Activated T-helper 17 cell treated with anti-CD3 and anti-CD28 coated beads, Interleukin-2, amount 50 U/mL, for 72 hours (primary cell): ENCODE data around the gene ATCAY. TPM values are rescaled to one million over a fixed set of nuclear protein-coding genes. Genes with fewer than 3 reads are reported as not detected.

ENCODE experiments used
- ATAC-seq: fragments of 150-1000 bp; cut with Tn5 transposase; replicated peaks from 2 replicates; pipeline ENCODE4 v1.10.0; 2021; ENCODE audit warnings: mild to moderate bottlenecking, moderate library complexity
- H3K27ac Mint-ChIP-seq: one replicate; pipeline ENCODE4 v1.8.0; 2022; ENCODE audit warnings: mixed read lengths
- H3K27me3 Mint-ChIP-seq: one replicate; pipeline ENCODE4 v1.8.0; 2022; ENCODE audit warnings: mixed read lengths
- H3K36me3 Mint-ChIP-seq: one replicate; pipeline ENCODE4 v1.8.0; 2022; ENCODE audit warnings: low read depth, mild to moderate bottlenecking, mixed read lengths
- H3K4me1 Mint-ChIP-seq: one replicate; pipeline ENCODE4 v1.8.0; 2022; ENCODE audit warnings: mixed read lengths
- H3K4me3 Mint-ChIP-seq: one replicate; pipeline ENCODE4 v1.8.0; 2022; ENCODE audit warnings: mild to moderate bottlenecking, mixed read lengths
- H3K9me3 Mint-ChIP-seq: one replicate; pipeline ENCODE4 v1.8.0; 2022; ENCODE audit warnings: mixed read lengths
- total RNA-seq, 2 donors: library from RNA; stranded (reverse); gene quantifications; one replicate each; pipeline ENCODE4 v1.2.3, GENCODE V29; 2022

ATCAY gene
- total RNA-seq, 2 donors from 2014 or later: not detected

DNA sequence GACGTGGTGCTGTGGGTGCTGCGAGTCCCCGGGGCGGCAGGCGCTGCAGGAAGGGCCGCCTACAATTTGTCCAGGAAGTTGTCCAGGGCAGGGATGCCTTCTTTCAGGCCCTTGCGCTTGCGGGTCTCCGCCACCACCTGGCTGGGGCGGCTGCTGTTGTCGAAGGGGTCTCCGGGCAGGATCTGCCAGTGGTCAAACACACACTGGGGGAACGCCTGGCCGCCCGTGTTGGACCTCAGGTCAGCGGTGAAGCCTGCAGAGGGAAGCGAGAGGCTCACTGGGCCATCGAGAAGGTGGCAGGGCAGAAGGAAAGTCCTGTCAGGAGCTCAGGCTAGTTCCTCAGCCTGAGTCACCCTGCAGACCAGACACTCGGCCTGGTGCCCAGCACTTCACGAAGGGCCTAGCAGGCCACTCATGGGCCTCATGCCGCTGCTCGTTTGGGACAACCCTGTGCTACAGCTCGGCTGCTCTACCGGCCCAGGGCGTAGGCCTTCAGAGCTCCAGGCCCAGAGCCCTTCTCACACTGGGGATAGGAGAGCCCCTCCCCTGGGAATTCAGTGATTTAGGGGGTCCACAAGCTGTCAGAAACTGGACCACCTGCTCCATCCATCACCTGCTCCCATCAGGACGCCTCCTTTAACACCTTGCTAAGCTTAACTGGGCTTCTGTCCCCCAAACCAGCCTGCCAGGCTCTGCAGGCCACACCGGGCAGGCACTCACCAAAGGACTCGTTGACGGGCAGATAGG is 96.2 kb downstream of the ATCAY start:
- Mint-ChIP-seq H3K4me3 (no peak overlapping the region), H3K9me3 (no peaks in the 10 kb centered on the region), H3K4me1 (peaks cover 5% of the 10 kb centered on the region), H3K36me3 (peaks cover 69% of the 10 kb centered on the region), H3K27me3 (no peaks in the 10 kb centered on the region), H3K27ac (no peak overlapping the region)
- ATAC-seq: peak; percentile 11

Other genes starting within 250 kb of the ATCAY start
- 10 to 100 TPM; 16.1 to 26.2 TPM for gene PIP5K1C, start 180.2 kb upstream of the ATCAY start, total RNA-seq
- 1 to 10 TPM; 1.5 to 8.6 TPM for gene TJP3, start 172.3 kb upstream of the ATCAY start, total RNA-seq
- 10 to 100 TPM; 49.3 to 75.0 TPM for gene APBA3, start 119.0 kb upstream of the ATCAY start, total RNA-seq
- 10 to 100 TPM; 25.5 to 57.2 TPM for gene MRPL54, start 118.0 kb upstream of the ATCAY start, total RNA-seq
- gene RAX2, start 108.5 kb upstream of the ATCAY start, total RNA-seq: not detected
- 10 to 100 TPM; 14.8 to 17.1 TPM for gene MATK, start 94.3 kb upstream of the ATCAY start, total RNA-seq
- 1 to 10 TPM in 1 of 2 donors, under 1 TPM in 1; 0.28 to 1.6 TPM for gene ZFR2, start 11.6 kb upstream of the ATCAY start, total RNA-seq
- not detected for gene NMRK2, start 52.4 kb downstream of the ATCAY start, total RNA-seq
- gene DAPK3, start 90.4 kb downstream of the ATCAY start, total RNA-seq: 10 to 100 TPM; 37.5 to 40.6 TPM
- 1,000 to 10,000 TPM; 3,211 to 3,379 TPM for gene EEF2, start 104.8 kb downstream of the ATCAY start, total RNA-seq
- gene PIAS4, start 127.1 kb downstream of the ATCAY start, total RNA-seq: 10 to 100 TPM; 32.8 to 39.1 TPM
- gene ZBTB7A, start 186.2 kb downstream of the ATCAY start, total RNA-seq: 10 to 100 TPM; 38.5 to 41.3 TPM
- gene MAP2K2, start 243.4 kb downstream of the ATCAY start, total RNA-seq: 100 to 1,000 TPM; 143 to 155 TPM